ENCODE results near the gene OR13A1.
A peak's percentile ranks its signal among the peaks of the same experiment; 100 is the strongest.
"Not testable (repeated sequence)": the region's sequence is repeated elsewhere in the genome, so short reads cannot be mapped to it uniquely, and the experiment has no call there.

The OR13A1 gene, protein sequence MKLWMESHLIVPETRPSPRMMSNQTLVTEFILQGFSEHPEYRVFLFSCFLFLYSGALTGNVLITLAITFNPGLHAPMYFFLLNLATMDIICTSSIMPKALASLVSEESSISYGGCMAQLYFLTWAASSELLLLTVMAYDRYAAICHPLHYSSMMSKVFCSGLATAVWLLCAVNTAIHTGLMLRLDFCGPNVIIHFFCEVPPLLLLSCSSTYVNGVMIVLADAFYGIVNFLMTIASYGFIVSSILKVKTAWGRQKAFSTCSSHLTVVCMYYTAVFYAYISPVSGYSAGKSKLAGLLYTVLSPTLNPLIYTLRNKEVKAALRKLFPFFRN

DNA sequence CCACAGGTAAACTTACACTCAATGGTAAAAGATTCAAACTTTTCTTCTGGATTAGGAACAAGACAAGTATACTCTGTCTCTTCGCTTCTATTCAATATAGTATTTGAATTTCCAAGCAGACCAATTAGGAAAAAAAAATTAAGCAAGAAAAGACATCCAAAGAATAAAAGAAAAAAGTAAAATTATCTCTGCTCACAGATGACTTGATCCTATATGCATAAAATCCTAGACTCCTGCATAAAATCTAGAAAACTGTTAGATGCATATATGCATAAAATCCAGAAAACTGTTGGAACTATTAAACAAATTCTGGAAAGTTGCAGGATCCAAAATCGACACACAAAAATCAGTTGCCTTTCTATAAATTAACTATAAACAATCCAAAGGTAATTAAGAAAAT lies at the start of gene OR13A1:
Gene OR13A1 (minus strand): TSS at position 101 of the 400 bp plus-strand sequence. CDS start 11,186 bp downstream, outside the sequence.
- DNase-seq, result no peak

DNA sequence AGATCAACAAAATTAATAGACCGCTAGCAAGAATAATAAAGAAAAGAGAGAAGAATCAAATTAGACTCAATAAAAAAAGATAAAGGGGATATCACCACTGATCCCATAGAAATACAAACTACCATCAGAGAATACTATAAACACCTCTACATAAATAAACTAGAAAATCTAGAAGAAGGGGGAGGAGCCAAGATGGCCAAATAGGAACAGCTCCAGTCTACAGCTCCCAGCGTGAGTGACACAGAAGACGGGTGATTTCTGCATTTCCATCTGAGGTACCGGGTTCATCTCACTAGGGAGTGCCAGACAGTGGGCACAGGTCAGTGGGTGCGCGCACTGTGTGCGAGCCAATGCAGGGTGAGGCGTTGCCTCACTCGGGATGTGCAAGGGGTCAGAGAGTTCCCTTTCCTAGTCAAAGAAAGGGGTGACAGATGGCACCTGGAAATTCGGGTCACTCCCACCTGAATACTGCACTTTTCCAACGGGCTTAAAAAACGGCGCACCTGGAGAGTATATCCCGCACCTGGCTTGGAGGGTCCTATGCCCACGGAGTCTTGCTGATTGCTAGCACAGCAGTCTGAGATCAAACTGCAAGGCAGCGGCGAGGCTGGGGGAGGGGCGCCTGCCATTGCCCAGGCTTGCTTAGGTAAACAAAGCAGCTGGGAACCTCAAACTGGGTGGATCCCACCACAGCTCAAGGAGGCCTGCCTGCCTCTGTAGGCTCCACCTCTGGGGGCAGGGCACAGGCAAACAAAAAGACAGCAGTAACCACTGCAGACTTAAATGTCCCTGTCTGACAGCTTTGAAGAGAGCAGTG lies 46.8 kb upstream of the OR13A1 start:
- DNase-seq, result not testable (repeated sequence)

DNA sequence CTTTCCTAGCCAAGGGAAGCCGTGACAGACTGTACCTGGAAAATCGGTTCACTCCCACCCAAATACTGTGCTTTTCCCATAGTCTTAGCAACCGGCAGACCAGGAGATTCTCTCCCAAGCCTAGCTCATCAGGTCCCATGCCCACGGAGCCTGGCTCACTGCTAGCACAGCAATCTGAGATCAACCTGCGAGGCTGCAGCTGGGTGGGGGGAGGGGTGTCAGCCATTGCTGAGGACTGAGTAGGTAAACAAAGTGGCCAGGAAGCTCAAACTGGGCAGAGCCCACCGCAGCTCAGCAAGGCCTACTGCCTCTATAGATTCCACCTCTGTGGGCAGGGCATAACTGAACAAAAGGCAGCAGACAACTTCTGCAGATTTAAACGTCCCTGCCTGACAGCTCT lies 43.6 kb upstream of the OR13A1 start:
- not testable (repeated sequence) for DNase-seq

DNA sequence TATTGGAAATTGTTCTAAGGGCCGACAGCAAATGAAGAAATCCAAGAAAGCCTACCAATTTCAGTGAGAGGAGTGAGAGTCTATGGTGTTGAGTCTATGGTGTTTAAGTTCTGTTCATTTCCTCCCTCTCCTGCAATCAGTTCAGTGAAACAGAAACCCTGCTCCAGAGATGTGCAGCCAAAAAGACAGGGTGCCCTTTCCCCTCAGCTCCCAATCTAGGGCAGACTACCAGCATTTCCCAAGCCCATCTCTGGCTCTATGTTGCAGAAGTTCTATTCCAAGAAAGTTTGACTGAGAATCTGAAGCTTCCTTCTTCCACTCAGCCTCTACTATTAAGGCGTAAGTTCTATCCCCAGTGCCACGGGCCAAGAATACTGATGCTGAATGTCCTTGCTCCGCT lies 40.1 kb upstream of the OR13A1 start:
- DNase-seq, result no peak

DNA sequence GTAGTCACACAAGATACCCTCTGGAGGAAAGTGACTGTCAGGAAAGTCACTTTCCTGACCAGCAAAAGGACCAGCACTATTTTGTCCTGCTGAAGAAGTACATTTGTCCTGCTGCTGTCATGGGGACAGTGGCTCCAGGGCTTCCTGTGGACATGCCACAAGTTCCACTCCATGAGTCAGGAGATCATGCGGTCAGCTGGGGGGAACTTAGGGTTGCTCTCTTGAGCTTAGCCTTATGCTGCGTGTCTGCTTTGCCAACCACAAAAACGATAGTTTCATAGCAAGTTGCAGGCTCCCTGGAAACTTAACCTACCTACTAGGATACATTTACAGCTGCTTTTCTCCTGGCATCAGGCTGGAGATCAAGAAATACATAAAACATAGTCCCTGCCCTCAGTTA lies 38.9 kb upstream of the OR13A1 start:
- no peak for DNase-seq

DNA sequence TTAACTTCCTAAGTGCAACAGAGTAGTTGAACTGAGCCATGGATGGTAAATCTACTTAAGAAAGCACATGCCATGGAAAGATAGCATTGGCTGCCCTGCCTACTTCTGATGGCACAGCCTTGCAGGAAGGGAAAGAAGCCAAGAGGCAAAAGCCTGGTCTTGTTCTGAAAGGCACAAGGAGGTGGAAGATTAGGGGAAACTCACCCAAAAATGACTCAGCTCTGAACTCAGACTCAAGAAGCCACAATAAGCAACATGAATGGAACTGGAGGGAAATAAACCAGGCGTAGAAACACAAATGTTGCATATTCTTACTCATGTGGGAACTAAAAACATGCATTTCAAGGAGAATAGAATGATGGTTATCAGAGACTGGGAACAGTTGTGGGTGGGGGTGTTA lies 37.8 kb upstream of the OR13A1 start:
- DNase-seq, result peak; percentile 37

DNA sequence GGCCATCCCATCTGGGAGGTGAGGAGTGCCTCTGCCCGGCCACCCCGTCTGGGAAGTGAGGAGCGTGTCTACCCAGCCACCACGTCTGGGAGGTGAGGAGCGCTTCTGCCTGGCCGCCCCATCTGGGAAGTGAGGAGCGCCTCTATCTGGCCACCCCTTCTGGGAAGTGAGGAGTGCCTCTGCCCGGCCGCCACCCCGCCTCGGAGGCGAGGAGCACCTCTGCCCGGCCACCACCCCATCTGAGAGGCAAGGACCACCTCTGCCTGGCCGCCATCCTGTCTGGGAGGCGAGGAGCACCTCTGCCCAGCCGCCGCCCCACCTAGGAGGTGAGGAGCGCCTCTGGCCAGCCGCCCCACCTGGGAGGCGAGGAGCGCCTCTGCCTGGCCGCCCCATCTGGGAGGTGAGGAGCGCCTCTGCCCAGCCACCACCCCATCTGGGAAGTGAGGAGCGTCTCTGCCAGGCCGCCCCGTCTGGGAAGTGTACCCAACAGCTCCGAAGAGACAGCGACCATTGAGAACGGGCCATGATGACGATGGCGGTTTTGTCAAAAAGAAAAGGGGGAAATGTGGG lies 32.9 kb upstream of the OR13A1 start:
- not testable (repeated sequence) for DNase-seq

DNA sequence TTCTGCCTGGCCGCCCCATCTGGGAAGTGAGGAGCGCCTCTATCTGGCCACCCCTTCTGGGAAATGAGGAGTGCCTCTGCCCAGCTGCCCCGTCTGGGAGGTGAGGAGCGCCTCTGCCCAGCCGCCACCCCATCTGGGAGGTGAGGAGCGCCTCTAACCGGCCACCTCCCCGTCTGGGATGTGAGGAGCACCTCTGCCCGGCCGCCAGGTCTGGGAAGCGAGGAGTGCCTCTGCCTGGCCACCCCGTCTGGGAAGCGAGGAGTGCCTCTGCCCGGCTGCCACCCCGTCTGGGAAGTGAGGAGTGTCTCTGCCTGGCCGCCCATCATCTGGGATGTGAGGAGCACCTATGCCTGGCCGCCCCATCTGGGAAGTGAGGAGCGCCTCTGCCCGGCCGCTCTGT lies 32.1 kb upstream of the OR13A1 start:
- DNase-seq, result not testable (repeated sequence)

DNA sequence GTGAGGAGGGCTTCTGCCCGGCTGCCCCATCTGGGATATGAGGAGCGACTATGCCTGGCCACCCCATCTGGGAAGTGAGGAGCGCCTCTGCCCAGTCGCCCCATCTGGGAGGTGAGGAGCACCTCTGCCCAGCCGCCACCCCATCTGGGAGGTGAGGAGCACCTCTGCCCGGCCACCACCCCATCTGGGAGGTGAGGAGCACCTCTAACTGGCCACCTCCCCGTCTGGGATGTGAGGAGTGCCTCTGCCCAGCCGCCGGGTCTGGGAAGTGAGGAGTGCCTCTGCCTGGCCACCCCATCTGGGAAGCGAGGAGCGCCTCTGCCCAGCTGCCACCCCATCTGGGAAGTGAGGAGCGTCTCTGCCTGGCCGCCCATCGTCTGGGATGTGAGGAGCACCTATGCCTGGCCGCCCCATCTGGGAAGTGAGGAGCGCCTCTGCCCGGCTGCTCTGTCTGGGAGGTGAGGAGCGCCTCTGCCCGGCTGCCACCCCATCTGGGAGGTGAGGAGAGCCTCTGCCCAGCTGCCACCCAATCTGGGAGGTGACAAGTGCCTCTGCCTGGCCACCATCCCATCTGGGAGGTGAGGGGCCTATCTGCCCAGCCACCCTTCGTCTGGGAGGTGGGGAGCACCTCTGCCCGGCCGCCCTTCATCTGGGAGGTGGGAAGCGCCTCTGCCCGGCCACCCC lies 31.4 kb upstream of the OR13A1 start:
- not testable (repeated sequence) for DNase-seq

DNA sequence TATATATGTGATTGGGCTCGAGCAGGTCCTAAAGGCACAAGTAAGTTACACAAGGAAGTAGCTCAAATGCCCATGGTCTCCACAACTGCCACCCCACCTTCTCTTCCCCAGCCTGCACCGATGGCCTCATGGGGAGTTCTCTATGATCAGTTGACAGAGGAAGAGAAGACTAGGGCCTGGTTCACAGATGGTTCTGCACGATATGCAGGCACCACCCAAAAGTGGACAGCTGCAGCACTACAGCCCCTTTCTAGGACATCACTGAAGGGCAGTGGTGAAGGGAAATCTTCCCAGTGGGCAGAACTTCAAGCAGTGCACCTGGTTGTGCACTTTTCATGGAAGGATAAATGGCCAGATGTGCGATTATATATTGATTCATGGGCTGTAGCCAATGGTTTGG lies 25.0 kb upstream of the OR13A1 start:
- not testable (repeated sequence) for DNase-seq

DNA sequence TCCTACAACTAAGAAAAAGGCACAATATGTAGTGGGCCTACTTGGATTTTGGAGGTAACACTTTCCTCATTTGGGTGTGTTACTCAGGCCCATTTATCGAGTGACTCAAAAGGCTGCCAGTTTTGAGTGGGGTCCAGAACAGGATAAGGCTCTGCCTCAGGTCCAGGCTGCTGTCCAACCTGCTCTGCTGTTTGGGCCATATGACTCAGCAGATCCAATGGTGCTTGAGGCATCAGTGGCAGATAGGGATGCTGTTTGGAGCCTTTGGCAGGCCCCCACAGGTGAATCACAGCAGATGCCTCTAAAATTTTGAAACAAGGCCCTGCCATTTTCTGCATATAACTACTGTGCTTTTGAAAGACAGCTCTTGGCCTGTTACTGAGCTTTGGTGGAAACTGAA lies 24.5 kb upstream of the OR13A1 start:
- DNase-seq, result no peak

DNA sequence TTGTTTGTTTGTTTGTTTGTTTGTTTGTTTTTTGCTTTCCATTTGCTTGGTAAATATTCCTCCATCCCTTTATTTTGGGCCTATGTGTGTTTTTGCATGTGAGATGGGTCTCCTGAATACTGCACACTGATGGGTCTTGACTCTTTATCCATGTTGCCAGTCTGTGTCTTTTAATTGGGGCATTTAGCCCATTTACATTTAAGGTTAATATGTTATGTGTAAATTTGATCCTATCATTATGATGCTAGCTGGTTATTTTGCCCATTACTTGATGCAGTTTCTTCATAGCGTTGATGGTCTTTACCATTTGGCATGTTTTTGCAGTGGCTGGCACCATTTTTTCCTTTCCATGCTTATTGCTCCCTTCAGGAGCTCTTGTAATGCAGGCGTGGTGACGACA lies 16.4 kb upstream of the OR13A1 start:
- DNase-seq, result not testable (repeated sequence)

DNA sequence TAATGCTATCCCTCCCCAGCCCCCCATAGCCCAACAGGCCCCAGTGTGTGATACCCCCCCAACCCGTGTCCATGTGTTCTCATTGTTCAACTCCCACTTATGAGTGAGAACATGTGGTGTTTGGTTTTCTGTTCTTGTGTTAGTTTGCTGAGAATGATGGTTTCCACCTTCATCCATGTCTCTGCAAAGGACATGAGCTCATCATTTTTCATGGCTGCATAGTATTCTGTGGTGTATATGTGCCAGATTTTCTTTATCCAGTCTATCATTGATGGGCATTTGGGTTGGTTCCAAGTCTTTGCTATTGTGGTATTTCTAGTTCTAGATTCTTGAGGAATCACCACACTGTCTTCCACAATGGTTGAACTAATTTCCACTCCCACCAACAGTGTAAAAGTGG lies 11.5 kb upstream of the OR13A1 start:
- not testable (repeated sequence) for DNase-seq

DNA sequence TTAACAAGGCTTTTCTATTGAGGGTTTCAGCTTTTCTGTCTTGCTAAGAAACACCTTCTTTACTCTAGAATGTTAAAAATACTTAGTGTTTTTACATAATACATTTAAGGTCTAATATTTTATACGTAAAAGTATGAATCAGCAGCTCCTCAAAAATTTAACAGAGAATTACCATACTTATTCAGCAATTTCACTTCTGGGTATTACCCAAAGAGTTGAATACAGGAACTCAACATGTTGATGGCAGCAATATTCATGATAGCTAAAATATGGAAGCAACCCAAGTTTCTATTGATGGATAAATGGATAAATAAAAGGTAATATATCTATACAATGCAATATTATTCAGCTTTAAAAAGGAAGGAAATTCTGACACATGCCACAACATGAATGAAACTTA lies 9.7 kb upstream of the OR13A1 start:
- no peak for DNase-seq

DNA sequence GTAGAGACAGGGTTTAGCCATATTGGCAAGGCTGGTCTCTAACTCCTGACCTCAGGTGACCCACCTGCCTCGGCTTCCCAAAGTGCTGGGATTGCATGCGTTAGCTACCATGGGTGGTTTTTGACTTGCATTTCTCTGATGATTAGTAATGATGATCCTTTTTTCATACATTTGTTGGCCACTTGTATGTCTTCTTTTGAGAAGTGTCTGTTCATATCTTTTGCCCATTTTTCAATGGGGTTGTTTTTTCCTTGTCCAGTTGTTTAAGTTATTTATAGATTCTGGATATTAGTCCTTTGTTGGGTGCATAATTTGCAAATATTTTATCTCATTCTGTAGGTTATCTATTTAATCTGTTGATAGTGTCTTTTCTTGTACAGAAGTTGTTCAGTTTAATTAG lies 4.3 kb upstream of the OR13A1 start:
- no peak for DNase-seq

DNA sequence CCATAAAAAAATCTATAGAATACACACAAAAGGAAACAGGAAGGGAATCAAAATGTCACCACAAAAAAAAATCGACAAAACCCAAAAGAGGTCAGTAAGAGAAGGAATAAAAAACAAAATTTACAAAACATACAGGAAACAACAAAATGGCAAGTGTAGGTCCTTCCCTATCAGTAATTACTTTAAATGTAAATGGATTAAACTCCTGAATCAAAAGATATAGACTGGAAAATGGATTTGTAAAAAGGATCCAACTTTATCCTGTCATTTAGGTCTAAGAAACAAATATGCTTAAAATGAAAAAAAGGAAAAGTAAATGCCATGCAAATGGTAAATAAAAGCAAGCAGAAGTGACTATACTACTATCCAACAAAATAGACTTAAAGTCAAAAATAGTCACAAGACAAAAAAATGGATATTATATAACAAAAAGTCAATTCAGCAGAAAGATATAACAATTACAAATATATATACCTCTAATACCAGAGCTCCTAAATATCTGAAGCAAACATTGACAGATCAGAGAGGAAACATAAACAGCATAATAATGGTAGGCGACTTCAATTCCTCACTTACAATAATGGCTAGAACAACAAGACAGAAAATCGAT lies 2.0 kb downstream of the OR13A1 start:
- no peak for DNase-seq

DNA sequence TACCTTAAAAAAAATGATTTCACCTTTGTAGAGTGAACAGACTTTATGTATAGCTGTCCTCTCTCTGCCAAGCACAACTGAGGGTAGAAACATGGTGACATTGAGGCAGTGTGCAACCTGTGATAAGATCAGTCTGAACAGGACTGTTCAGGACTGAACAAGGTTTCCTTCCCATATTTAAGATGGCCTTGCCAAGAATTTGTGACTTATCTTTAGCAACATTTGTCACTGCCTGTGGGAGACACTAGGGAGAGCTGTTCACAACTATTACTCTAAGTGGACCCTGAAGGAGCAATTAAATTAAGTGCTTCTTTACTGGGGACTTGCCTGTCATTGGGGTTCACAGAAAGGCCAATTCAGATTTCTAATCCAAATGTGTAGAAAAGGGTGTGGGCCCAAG lies 6.7 kb downstream of the OR13A1 start:
- peak; percentile 1 for DNase-seq

DNA sequence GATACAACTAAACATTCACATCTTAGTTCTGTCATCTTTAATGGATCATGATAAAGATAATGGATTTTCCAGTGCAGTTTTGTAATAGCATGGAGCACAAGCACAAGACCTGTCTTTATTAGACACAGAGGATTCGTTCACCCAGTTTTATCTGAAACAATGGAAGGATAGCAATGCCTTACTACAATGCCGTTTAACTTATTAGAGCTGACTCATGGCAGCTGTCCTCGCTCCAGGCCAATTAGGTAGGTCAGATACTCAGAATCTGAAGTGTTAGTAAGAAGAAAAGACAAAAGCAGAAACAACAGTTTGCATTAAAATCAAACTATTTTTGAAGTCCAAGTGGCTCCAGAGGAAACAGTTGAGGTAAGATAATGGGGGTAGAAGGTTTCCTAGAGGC lies 12.8 kb downstream of the OR13A1 start:
- DNase-seq, result no peak

DNA sequence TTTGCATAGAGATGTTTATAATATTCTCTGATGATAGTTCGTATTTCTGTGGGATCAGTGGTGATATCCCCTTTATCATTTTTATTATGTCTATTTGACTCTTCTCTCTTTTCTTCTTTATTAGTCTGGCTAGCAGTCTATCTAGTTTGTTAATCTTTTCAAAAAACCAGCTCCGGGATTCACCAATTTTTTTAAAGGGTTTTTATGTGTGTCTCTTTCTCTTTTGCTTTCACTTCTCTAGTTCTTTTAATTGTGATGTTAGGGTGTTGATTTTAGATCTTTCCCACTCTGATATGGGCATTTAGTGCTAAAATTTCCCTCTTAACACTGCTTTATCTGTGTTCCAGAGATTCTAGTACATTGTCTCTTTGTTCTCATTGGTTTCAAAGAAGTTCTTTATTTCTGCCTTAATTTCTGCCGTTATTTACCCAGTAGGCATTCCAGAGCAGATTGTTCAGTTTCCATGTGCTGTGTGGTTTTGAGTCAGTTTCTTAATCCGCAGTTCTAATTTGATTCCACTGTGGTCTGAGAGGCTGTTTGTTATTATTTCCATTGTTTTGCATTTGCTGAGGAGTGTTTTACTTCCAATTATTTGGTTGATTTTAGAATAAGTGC lies 17.0 kb downstream of the OR13A1 start:
- not testable (repeated sequence) for DNase-seq

DNA sequence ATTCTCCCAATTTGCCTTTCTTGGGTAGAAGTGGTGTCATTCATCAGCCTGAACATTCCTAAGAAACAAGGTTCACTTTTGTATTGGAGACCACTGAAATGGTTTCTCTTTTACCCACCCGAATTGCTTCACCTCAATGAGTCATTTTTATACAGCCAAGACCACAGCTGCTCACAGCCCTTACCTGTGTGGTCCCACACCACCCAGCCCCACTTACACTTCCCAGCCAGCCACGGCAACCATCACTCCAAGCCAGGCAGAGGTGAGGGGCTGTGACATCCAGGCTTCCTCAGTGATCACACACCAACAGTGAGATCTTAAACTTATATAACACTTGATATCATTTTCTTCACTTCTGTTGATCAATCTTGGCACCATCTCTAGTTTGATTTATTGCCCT lies 20.7 kb downstream of the OR13A1 start:
- DNase-seq, result no peak

DNA sequence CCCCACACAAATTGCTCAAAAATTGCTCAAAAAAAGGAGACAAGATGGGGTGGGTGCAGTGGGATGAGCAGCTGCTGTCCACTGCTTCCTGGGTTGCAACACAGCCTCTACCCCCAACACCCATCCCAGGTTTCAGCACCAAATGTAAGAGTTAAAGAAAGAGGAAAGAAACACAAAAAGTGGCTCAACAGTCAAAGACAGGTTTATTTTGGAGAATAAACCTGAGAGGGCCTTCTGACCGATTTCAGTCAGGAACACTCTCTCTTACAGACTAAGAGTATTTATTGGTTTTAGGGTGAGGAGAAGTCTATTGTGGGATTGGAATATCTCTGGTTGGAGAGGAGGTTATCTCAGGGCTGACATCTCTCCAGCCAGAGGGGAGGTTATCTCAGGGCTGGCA lies 28.4 kb downstream of the OR13A1 start:
- no peak for DNase-seq

DNA sequence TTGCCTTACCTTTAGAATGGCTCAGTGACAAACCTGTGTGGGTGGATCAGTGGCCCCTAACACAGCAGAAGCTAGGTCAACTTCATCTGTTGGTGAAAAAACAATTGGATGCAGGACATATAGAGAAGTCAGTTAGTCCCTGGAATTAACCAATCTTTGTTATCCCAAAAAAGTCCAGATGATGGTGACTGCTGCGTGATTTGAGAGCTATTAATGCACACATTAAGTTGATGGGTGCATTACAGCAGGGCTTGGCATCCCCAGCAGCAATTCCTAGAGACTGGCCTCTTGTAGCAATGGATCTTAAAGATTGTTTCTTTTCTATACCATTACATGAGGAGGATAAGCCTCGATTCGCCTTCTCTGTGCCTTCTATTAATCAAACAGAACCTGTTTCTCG lies 33.3 kb downstream of the OR13A1 start:
- DNase-seq, result no peak
